ENCODE results near the gene PDZRN3. TPM values are rescaled to one million over a fixed set of nuclear protein-coding genes. Genes with fewer than 3 reads are reported as not detected.

Gene PDZRN3
- total RNA-seq, 1 experiment from 2014 or later = 0.17 TPM

DNA sequence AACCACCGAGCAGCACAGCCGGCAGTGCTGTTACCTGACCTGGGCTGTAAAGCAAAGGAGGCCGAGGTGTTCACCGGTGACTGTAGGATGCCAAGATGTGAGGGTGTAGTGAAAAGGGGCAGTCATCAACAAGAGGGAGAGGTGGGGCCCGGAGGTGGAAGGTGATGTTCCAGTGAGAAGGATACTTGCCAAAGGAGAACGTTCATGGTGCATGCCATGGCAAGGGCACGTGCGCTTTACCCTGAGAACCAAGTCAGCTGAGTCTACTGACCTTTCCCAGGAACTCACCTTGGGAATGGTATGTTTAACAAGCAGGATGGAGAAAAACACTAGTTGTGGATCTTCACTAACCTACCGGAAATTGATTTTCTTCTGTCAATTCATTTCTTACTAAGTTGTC is 211.1 kb downstream of the PDZRN3 start:
- H3K4me1 ChIP-seq (ENCODE audit: control insufficient read depth in 1 of 2, insufficient read depth in 2 of 2, low read length in 2 of 2) = no peaks in the 10 kb centered on the region
- no peaks in the 10 kb centered on the region for H3K36me3 ChIP-seq (ENCODE audit: control insufficient read depth in 1 of 2, insufficient read depth in 2 of 2, low read length in 2 of 2)
- ChIA-PET CTCF (no interaction called here), POLR2A (no interaction called here), RAD21 (ENCODE audit: low non-redundant PET in 1 of 2, low total read pairs in 2 of 2, uncharacterized antibody in 2 of 2, unreplicated experiment in 2 of 2) (no interaction called here)
- no peaks in the 10 kb centered on the region for H3K9me2 ChIP-seq (ENCODE audit: insufficient read depth)
- no peaks in the 10 kb centered on the region for H4K20me1 ChIP-seq (ENCODE audit: insufficient read depth)
- no peak overlapping the region for H3K27ac ChIP-seq (ENCODE audit: low read depth, low read length)
- H3K79me2 ChIP-seq (ENCODE audit: insufficient read depth, low read length) = no peaks in the 10 kb centered on the region
- H3K27me3 ChIP-seq (ENCODE audit: insufficient read depth, low read length) = peaks cover 24% of the 10 kb centered on the region
- BruUV-seq (replicated peaks) = no TSS peak
- H3K4me2 ChIP-seq (ENCODE audit: low read length) = no peak overlapping the region
- no peak for DNase-seq (ENCODE audit: low read depth, low spot score)
- ATAC-seq = no peak
- no peak overlapping the region for H3K9ac ChIP-seq (ENCODE audit: low read length)
- no peaks in the 10 kb centered on the region for H3K9me3 ChIP-seq (ENCODE audit: control insufficient read depth in 1 of 2, insufficient read depth in 1 of 2, low read depth in 1 of 2, low read length in 2 of 2)
- no peak overlapping the region for H3K4me3 ChIP-seq (replicated peaks in 1 of 2; ENCODE audit: low read depth in 1 of 2, low read length in 2 of 2)
- H2AFZ ChIP-seq (ENCODE audit: low read depth, low read length, poor library complexity, severe bottlenecking) = no peak overlapping the region
- TF ChIP-seq ZFX (IDR thresholded peaks at IDR 0.05) (no peak), JUND (IDR thresholded peaks at IDR 0.05) (no peak), SRF (IDR thresholded peaks at IDR 0.05; ENCODE audit: low read depth) (no peak), RAD21 (IDR thresholded peaks at IDR 0.05; ENCODE audit: low read depth) (no peak), TCF7L2 (IDR thresholded peaks at IDR 0.05; ENCODE audit: borderline replicate concordance, extremely low read depth, insufficient read depth, insufficient read length) (no peak), SP1 (IDR thresholded peaks at IDR 0.05; ENCODE audit: low read depth) (no peak), POLR2A (IDR thresholded peaks at IDR 0.05; ENCODE audit: borderline replicate concordance, extremely low read depth, insufficient read depth, insufficient read length) (no peak), SIN3A (IDR thresholded peaks at IDR 0.05; ENCODE audit: low read depth) (no peak), CEBPB (IDR thresholded peaks at IDR 0.05; ENCODE audit: low read depth) (no peak), EZH2phosphoT487 (IDR thresholded peaks at IDR 0.05; ENCODE audit: borderline replicate concordance) (no peak), ZNF274 (IDR thresholded peaks at IDR 0.05; ENCODE audit: low read depth, low read length) (no peak), ELF1 (IDR thresholded peaks at IDR 0.05; ENCODE audit: borderline replicate concordance, low read depth) (no peak), YY1 (IDR thresholded peaks at IDR 0.05; ENCODE audit: extremely low read depth, insufficient replicate concordance, low read depth, low read length) (no peak), EGR1 (IDR thresholded peaks at IDR 0.05; ENCODE audit: low read depth) (no peak)
- TF ChIP-seq, protein P1, sequence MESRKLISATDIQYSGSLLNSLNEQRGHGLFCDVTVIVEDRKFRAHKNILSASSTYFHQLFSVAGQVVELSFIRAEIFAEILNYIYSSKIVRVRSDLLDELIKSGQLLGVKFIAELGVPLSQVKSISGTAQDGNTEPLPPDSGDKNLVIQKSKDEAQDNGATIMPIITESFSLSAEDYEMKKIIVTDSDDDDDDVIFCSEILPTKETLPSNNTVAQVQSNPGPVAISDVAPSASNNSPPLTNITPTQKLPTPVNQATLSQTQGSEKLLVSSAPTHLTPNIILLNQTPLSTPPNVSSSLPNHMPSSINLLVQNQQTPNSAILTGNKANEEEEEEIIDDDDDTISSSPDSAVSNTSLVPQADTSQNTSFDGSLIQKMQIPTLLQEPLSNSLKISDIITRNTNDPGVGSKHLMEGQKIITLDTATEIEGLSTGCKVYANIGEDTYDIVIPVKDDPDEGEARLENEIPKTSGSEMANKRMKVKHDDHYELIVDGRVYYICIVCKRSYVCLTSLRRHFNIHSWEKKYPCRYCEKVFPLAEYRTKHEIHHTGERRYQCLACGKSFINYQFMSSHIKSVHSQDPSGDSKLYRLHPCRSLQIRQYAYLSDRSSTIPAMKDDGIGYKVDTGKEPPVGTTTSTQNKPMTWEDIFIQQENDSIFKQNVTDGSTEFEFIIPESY (IDR thresholded peaks at IDR 0.05; ENCODE audit: extremely low read depth, insufficient replicate concordance, low read length) = no peak
- TF ChIP-seq, protein P2, sequence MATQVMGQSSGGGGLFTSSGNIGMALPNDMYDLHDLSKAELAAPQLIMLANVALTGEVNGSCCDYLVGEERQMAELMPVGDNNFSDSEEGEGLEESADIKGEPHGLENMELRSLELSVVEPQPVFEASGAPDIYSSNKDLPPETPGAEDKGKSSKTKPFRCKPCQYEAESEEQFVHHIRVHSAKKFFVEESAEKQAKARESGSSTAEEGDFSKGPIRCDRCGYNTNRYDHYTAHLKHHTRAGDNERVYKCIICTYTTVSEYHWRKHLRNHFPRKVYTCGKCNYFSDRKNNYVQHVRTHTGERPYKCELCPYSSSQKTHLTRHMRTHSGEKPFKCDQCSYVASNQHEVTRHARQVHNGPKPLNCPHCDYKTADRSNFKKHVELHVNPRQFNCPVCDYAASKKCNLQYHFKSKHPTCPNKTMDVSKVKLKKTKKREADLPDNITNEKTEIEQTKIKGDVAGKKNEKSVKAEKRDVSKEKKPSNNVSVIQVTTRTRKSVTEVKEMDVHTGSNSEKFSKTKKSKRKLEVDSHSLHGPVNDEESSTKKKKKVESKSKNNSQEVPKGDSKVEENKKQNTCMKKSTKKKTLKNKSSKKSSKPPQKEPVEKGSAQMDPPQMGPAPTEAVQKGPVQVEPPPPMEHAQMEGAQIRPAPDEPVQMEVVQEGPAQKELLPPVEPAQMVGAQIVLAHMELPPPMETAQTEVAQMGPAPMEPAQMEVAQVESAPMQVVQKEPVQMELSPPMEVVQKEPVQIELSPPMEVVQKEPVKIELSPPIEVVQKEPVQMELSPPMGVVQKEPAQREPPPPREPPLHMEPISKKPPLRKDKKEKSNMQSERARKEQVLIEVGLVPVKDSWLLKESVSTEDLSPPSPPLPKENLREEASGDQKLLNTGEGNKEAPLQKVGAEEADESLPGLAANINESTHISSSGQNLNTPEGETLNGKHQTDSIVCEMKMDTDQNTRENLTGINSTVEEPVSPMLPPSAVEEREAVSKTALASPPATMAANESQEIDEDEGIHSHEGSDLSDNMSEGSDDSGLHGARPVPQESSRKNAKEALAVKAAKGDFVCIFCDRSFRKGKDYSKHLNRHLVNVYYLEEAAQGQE (IDR thresholded peaks at IDR 0.05; ENCODE audit: low read depth) = no peak
- TF ChIP-seq, protein P3, sequence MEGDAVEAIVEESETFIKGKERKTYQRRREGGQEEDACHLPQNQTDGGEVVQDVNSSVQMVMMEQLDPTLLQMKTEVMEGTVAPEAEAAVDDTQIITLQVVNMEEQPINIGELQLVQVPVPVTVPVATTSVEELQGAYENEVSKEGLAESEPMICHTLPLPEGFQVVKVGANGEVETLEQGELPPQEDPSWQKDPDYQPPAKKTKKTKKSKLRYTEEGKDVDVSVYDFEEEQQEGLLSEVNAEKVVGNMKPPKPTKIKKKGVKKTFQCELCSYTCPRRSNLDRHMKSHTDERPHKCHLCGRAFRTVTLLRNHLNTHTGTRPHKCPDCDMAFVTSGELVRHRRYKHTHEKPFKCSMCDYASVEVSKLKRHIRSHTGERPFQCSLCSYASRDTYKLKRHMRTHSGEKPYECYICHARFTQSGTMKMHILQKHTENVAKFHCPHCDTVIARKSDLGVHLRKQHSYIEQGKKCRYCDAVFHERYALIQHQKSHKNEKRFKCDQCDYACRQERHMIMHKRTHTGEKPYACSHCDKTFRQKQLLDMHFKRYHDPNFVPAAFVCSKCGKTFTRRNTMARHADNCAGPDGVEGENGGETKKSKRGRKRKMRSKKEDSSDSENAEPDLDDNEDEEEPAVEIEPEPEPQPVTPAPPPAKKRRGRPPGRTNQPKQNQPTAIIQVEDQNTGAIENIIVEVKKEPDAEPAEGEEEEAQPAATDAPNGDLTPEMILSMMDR (IDR thresholded peaks at IDR 0.05 in 2 of 3, conservative IDR thresholded peaks at IDR 0.05 in 1 of 3; ENCODE audit: borderline replicate concordance in 1 of 3, insufficient read depth in 1 of 3, low read depth in 2 of 3, low read length in 2 of 3) = no peak
- TF ChIP-seq, protein P4, sequence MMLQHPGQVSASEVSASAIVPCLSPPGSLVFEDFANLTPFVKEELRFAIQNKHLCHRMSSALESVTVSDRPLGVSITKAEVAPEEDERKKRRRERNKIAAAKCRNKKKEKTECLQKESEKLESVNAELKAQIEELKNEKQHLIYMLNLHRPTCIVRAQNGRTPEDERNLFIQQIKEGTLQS (IDR thresholded peaks at IDR 0.05) = no peak
- TF ChIP-seq, protein P5, sequence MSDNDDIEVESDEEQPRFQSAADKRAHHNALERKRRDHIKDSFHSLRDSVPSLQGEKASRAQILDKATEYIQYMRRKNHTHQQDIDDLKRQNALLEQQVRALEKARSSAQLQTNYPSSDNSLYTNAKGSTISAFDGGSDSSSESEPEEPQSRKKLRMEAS (IDR thresholded peaks at IDR 0.05) = no peak
- intact Hi-C loops (cut with micrococcal nuclease) = no loop called here

All from HCT116 (cell line).